Gastroesophageal sphincter (tissue), 4 donors: Measurements from ENCODE around the gene TPGS1. TPM values are rescaled to one million over a fixed set of nuclear protein-coding genes. Genes with fewer than 3 reads are reported as not detected.

Source experiments
- ATAC-seq: fragments of 150-250 bp; one replicate; pipeline ENCODE4 v1.9.1; 2016; ENCODE audit warnings: mild to moderate bottlenecking, moderate library complexity
- H3K27ac ChIP-seq, 4 donors: fragments of 200-600 bp; sonication (generic) in 3 of 4; 1 replicate in 3 of 4; 2 replicates in 1 of 4; pipeline ENCODE4 v1.5.1; 2016 to 2019
- H3K27me3 ChIP-seq: fragments of 200-600 bp; sonication (generic); one replicate; pipeline ENCODE4 v1.5.1; 2019
- H3K36me3 ChIP-seq, 2 donors: fragments of 200-600 bp; sonication (generic); one replicate each; pipeline ENCODE4 v1.5.1; 2019; ENCODE audit warnings: control low read depth in 1 of 2
- H3K4me1 ChIP-seq, 3 donors: fragments of 200-600 bp; sonication (generic); 1 replicate in 2 of 3; 2 replicates in 1 of 3; pipeline ENCODE4 v1.5.1; 2016 to 2019; ENCODE audit warnings: control low read depth in 2 of 3
- H3K4me3 ChIP-seq, 2 donors: fragments of 200-600 bp; sonication (generic); one replicate each; pipeline ENCODE4 v1.5.1; 2019; ENCODE audit warnings: mild to moderate bottlenecking in 1 of 2, moderate library complexity in 1 of 2
- H3K9me3 ChIP-seq, 3 donors: fragments of 200-600 bp; sonication (generic); one replicate each; pipeline ENCODE4 v1.5.1; 2017 to 2019; ENCODE audit warnings: control low read depth in 2 of 3
- EP300 ChIP-seq: sonication (generic); formaldehyde crosslinking; IDR thresholded peaks from one replicate; pipeline ENCODE4 v1.6.1; 2017; ENCODE audit warnings: antibody characterized with exemption, mild to moderate bottlenecking
- POLR2A ChIP-seq, 2 donors: fragments of 450-650 bp; IDR thresholded peaks; one replicate each; pipeline ENCODE4 v1.6.1; 2017; ENCODE audit warnings: antibody characterized with exemption in 2 of 2, mild to moderate bottlenecking in 2 of 2, moderate library complexity in 1 of 2
- POLR2AphosphoS5 ChIP-seq: sonication (generic); formaldehyde crosslinking; IDR thresholded peaks from one replicate; pipeline ENCODE4 v1.6.1; 2017; ENCODE audit warnings: antibody characterized with exemption
- WGBS, 2 donors: methylation state at CpG; one replicate each; pipeline ENCODE4 v1.1.5; 2018; ENCODE audit warnings: low coverage in 1 of 2; 5-methylcytosine and 5-hydroxymethylcytosine counted together
- total RNA-seq, 4 donors: library from RNA; depleted of rRNA; stranded (reverse); fragments of >200 nt; gene quantifications; one replicate each; pipeline ENCODE4 v1.1.0, GENCODE V29; 2016
- TF ChIP-seq, protein P1 (sequence below), 4 experiments: fragments of 200-600 bp in 2 of 4; fragments of 450-650 bp in 2 of 4; sonication (generic) in 1 of 4; IDR thresholded peaks; one replicate each; pipeline ENCODE4 v1.5.1; 2017 to 2019; ENCODE audit warnings: antibody characterized with exemption in 4 of 4, mild to moderate bottlenecking in 2 of 4, moderate library complexity in 2 of 4

Gene TPGS1
- total RNA-seq, 4 donors from 2014 or later: 50.3 to 83.9 (median 69.7) TPM

DNA sequence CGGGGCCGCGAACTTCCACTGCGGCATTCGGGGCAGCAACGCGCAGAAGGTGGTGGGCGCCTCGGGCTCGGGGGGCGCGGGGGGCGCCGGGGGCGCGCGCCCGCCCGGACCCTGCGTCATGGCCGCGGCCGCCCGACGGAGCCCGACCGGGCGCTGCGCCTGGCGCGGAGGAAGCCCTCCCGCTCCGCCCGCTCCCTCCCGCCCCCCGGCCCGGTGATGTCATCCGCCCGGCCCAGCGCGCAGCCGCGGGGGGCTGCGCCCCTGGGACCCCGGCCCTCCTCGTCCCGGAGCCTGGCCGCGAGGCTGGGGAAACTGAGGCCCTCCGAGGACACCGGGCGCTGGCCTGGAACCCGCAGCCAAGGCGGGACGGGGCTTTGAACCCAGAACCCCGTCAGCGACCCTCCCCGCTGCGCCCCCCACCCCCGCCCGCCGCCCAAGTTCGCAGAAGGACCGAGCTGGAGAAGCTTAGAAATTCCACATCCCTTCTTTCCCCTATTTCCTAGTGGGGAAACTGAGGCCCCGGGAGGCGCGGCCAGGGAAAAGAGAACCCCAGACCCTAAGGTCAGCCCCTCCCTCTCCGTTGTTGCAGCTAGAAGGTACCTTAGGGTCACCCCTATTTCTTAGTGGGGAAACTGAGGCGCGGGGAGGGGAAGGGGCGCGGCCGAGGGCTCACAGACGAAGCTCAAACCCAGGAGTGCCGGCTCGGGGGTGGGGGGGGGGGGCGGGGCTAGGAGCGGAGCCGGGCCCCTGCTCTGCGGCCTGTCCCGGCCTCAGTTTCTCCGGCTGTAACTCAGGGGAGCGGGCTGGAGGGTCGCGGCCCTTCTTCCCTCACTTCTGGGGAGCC lies 46.2 kb upstream of the TPGS1 start, which contains the start of gene SHC2:
TSS of gene SHC2 (minus strand) at position 157 of the 844 bp plus-strand sequence. CDS start at position 120, 37 bp downstream.
- ATAC-seq: peak; percentile 67
- Histone ChIP-seq H3K4me3 (peak within 1 kb of the TSS; percentile 79 to 95), H3K36me3 (no peaks in the 10 kb centered on the region), H3K9me3 (no peaks in the 10 kb centered on the region), H3K27ac (peak within 1 kb of the TSS; percentile 44 to 88 (median 81)), H3K4me1 (peaks cover 0 to 31% (median 16%) of the 10 kb centered on the region in 3 donors), H3K27me3 (peaks cover 15% of the 10 kb centered on the region)
- WGBS, 2 donors: 0% methylated on average over 8 of the region's 85 CpGs; no CpG with 5 or more reads in 1 of the 2 donors
- TF ChIP-seq POLR2A (IDR thresholded peaks at IDR 0.05) (peak in 1 of 2 donors; percentile 52), POLR2AphosphoS5 (no peak), EP300 (no peak)
- TF ChIP-seq, protein P1, sequence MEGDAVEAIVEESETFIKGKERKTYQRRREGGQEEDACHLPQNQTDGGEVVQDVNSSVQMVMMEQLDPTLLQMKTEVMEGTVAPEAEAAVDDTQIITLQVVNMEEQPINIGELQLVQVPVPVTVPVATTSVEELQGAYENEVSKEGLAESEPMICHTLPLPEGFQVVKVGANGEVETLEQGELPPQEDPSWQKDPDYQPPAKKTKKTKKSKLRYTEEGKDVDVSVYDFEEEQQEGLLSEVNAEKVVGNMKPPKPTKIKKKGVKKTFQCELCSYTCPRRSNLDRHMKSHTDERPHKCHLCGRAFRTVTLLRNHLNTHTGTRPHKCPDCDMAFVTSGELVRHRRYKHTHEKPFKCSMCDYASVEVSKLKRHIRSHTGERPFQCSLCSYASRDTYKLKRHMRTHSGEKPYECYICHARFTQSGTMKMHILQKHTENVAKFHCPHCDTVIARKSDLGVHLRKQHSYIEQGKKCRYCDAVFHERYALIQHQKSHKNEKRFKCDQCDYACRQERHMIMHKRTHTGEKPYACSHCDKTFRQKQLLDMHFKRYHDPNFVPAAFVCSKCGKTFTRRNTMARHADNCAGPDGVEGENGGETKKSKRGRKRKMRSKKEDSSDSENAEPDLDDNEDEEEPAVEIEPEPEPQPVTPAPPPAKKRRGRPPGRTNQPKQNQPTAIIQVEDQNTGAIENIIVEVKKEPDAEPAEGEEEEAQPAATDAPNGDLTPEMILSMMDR (IDR thresholded peaks at IDR 0.05): no peak

DNA sequence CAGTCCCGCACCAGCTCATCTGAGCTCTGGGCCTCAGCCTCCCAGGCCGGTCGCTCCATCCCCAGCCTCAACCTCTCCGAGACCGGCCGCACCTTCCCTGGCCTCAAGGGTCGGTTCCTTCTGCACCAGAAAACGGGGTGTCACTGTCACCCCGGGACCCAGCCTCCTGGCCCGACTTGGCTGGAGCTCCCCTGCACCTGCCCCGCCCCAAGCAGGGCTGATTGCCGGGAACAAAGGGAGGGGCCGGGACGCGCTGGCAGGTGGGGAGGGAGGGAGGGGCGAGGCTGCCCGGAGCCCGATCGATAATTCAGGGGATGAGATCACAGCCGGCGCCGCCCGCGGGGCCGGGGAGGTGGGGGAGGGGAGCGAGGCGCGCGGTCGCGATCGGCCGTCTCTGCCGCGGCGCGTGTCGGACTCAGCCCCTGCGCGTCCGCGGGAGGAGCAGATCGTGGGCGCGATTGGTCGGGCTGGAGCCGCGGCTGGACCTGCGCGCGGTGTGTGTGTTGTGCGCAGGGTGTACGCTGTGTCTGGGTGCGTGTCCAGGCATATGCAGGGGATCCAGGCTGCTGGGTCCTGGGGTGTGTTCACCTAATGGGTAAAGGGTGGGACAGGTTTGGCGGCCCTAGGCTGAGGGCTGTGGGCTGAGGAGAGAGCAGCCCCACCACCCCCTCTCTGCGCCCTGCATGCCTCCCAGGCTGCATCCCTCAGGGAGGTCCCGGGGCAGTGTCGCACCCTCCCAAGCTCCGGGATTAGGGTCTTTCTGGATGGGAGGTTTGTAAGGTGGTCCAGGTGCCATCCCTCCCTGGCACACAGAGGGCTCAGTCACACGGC lies 45.4 kb upstream of the TPGS1 start:
- H3K9me3 ChIP-seq: no peaks in the 10 kb centered on the region
- peaks cover 0 to 31% (median 16%) of the 10 kb centered on the region in 3 donors for H3K4me1 ChIP-seq
- WGBS, 2 donors: no CpG with 5 or more reads among the region's 60 CpGs
- H3K27me3 ChIP-seq: peaks cover 15% of the 10 kb centered on the region
- peak overlapping the region; percentile 8 to 79 for H3K4me3 ChIP-seq
- ATAC-seq: peak; percentile 45
- peak overlapping the region in 3 of 4 donors; percentile 38 to 88 (median 73) for H3K27ac ChIP-seq
- H3K36me3 ChIP-seq: no peaks in the 10 kb centered on the region
- TF ChIP-seq POLR2AphosphoS5: no peak
- TF ChIP-seq POLR2A (IDR thresholded peaks at IDR 0.05): no peak
- TF ChIP-seq, protein P1 (IDR thresholded peaks at IDR 0.05): no peak
- no peak for TF ChIP-seq EP300

DNA sequence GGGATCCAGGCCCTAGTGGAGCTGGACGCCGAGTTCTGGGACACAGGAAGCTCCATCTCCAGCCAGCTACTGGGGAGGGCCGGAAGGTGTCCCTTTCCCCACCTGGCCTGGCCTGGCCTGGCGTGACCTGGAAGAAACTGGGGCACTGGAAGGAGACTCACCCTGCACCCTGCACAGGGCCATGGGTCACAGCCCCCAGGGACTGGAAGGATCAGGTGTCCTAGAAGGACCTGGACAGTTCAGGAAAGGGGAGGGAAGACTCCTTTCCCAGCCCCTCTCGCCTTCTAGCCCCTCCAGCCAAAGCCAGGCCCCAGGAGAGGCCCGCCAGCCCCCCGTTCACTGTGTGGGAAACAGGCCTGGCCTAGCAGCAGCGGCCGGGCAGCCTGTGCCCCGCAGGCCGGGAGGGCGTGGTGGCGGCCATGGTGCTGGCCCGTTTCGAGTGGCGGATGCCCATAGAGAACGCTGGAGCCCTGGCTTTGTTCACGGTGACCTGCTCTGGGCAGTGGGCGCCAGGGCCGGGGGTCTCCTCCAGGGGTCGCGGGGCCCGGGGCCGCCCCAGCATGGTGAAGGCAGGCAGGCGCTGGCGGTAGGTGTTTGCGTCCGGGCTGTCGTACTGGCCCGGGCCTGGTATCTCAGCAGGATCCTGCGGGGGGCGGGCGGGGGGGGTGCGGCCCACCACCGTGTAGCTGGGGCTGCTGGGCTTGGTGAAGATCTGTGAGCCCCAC lies 43.7 kb upstream of the TPGS1 start:
- Histone ChIP-seq H3K27ac (no peak overlapping the region), H3K4me1 (peaks cover 0 to 31% (median 16%) of the 10 kb centered on the region in 3 donors), H3K36me3 (no peaks in the 10 kb centered on the region), H3K9me3 (no peaks in the 10 kb centered on the region), H3K4me3 (no peak overlapping the region), H3K27me3 (peaks cover 15% of the 10 kb centered on the region)
- WGBS, 2 donors: 55 to 100% methylated on average over 1 to 3 of the region's 35 CpGs
- TF ChIP-seq POLR2AphosphoS5 (no peak), EP300 (no peak), POLR2A (IDR thresholded peaks at IDR 0.05) (no peak)
- no peak for ATAC-seq

DNA sequence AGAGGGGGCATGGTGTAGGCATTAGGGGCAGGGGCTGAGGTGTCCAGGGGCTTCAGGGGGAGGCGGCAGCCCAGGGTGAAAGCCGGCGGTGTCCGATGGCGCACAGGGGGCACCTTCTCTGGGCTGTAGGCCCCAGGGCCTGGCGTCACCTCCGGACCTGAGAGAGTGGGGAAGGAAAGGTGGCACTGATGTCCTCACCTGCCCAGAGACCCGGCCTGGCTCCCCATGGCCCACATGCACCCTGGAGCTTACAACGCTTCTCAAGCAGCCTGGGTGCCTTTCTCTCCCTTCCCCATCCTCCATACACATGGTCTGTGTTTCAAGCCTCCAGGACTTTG lies 43.1 kb upstream of the TPGS1 start:
- no peaks in the 10 kb centered on the region for H3K9me3 ChIP-seq
- H3K4me1 ChIP-seq: peaks cover 0 to 27% (median 16%) of the 10 kb centered on the region in 3 donors
- H3K27me3 ChIP-seq: peaks cover 15% of the 10 kb centered on the region
- no peaks in the 10 kb centered on the region for H3K36me3 ChIP-seq
- H3K27ac ChIP-seq: no peak overlapping the region
- ATAC-seq: no peak
- no peak overlapping the region for H3K4me3 ChIP-seq
- no peak for TF ChIP-seq EP300
- no peak for TF ChIP-seq POLR2A (IDR thresholded peaks at IDR 0.05)
- no peak for TF ChIP-seq POLR2AphosphoS5
- TF ChIP-seq, protein P1 (IDR thresholded peaks at IDR 0.05): no peak
- 76 to 100% methylated on average over 2 to 3 of the region's 9 CpGs for WGBS, 2 donors
